K562 (cell line): ENCODE measurements around the gene RNASET2. TPM values are rescaled to one million over a fixed set of nuclear protein-coding genes. Genes with fewer than 3 reads are reported as not detected.

Experiments
- ATAC-seq: fragments of 200-7000 bp; cut with Tn5 transposase; 3 replicates; pipeline ENCODE4 v1.9.1; 2020; ENCODE audit warnings: moderate library complexity
- BruUV-seq: library from RNA; stranded (reverse); fragments of 400-500 nt; replicated peaks from 2 replicates; lab custom pipeline; 2021; lab: Mats Ljungman, UMichigan
- CTCF ChIA-PET: fragments of 300-600 bp; formaldehyde crosslinking; extraction: SDS; loops from one replicate; lab custom pipeline; 2021; ENCODE audit warnings: low intra/inter-chr PET ratio; lab: Yijun Ruan, JAX
- POLR2A ChIA-PET: fragments of 300-600, 350-650 bp; sonication (Branson Sonifier 250); formaldehyde crosslinking; extraction: SDS; loops from one replicate; lab custom pipeline; 2021; ENCODE audit warnings: antibody characterized with exemption, inconsistent platforms; lab: Yijun Ruan, JAX
- DNase-seq, 4 experiments: peaks; one replicate each; pipeline versions ENCODE4 v3.0.0 to v3.0.0-alpha.2; 2011 to 2018; ENCODE audit warnings: low spot score in 3 of 4, mixed read lengths in 3 of 4; ENCODE audit errors: extremely low read depth in 1 of 4
- FAIRE-seq: peaks from 2 replicates; lab custom pipeline; 2011; peaks lifted over from hg19 to GRCh38; lab: Jason Lieb, UNC
- H2AFZ ChIP-seq: 2 replicates; pipeline ENCODE4 v1.6.0; 2011; ENCODE audit warnings: low read depth, low read length, control low read depth, inconsistent platforms
- H3K27ac ChIP-seq: fragments of 200-600 bp; 3 replicates; pipeline ENCODE4 v1.8.0; 2011; ENCODE audit warnings: low read depth, mild to moderate bottlenecking, control low read depth, inconsistent platforms, low read length, moderate library complexity, mixed read lengths; ENCODE audit errors: extremely low read depth
- H3K27me3 ChIP-seq, 2 experiments: fragments of 300-600 bp in 1 of 2; 2 replicates in 1 of 2; 3 replicates in 1 of 2; pipeline versions ENCODE4 v1.6.0 to v1.8.0; 2011; ENCODE audit warnings: inconsistent platforms in 2 of 2, low read length in 2 of 2, mild to moderate bottlenecking in 1 of 2, mixed read lengths in 1 of 2, moderate library complexity in 1 of 2; ENCODE audit not compliant: control insufficient read depth in 2 of 2, insufficient read depth in 2 of 2
- H3K36me3 ChIP-seq: fragments of 300-600 bp; 3 replicates; pipeline ENCODE4 v1.8.0; 2011; ENCODE audit warnings: mild to moderate bottlenecking, low read length, inconsistent platforms; ENCODE audit not compliant: control insufficient read depth, insufficient read depth
- H3K4me1 ChIP-seq, 2 experiments: fragments of 200-600 bp in 1 of 2; replicated peaks in 1 of 2; 2 replicates in 1 of 2; 3 replicates in 1 of 2; pipeline versions ENCODE4 v1.5.1 to v1.8.0; 2011; ENCODE audit warnings: inconsistent platforms in 2 of 2, low read length in 2 of 2, mild to moderate bottlenecking in 1 of 2, mixed read lengths in 1 of 2, moderate library complexity in 1 of 2; ENCODE audit not compliant: control insufficient read depth in 2 of 2, insufficient read depth in 2 of 2
- H3K4me2 ChIP-seq: 2 replicates; pipeline ENCODE4 v1.6.1; 2011; ENCODE audit warnings: low read length, control low read depth, inconsistent platforms, mixed read lengths; ENCODE audit not compliant: insufficient read depth
- H3K4me3 ChIP-seq: fragments of 200-600 bp; sonication (generic), shearing (Covaris generic); 2 replicates; pipeline ENCODE4 v1.5.1; 2016; ENCODE audit warnings: control low read depth, inconsistent platforms
- H3K79me2 ChIP-seq: fragments of 200-600 bp; 3 replicates; pipeline ENCODE4 v1.8.0; 2011; ENCODE audit warnings: low read length, inconsistent platforms; ENCODE audit not compliant: control insufficient read depth, insufficient read depth
- H3K9ac ChIP-seq, 2 experiments: 2 replicates each; pipeline versions ENCODE4 v1.6.0 to v1.6.1; 2011; ENCODE audit warnings: low read depth in 2 of 2, low read length in 2 of 2, control low read depth in 1 of 2, inconsistent platforms in 1 of 2, mild to moderate bottlenecking in 1 of 2, mixed read lengths in 1 of 2; ENCODE audit not compliant: insufficient read depth in 1 of 2
- H3K9me1 ChIP-seq: one replicate; pipeline ENCODE4 v1.6.0; 2011; ENCODE audit warnings: inconsistent platforms, mild to moderate bottlenecking, low read length, moderate library complexity; ENCODE audit not compliant: control insufficient read depth, insufficient read depth
- H3K9me3 ChIP-seq: replicated peaks from 2 replicates; pipeline ENCODE4 v1.5.1; 2011; ENCODE audit warnings: low read depth, low read length, inconsistent platforms; ENCODE audit not compliant: control insufficient read depth, insufficient read depth
- H4K20me1 ChIP-seq: replicated peaks from 2 replicates; pipeline ENCODE4 v1.6.1; 2011; ENCODE audit warnings: low read length, inconsistent platforms, mixed read lengths; ENCODE audit not compliant: control insufficient read depth, insufficient read depth
- BACH1 ChIP-seq: fragments of 200-800 bp; sonication (Bioruptor generic); IDR thresholded peaks from 2 replicates; pipeline ENCODE4 v1.6.1; 2016; ENCODE audit warnings: missing genetic modification characterization, missing compliant biosample characterization
- EGR1 ChIP-seq: fragments of 450-650 bp; conservative IDR thresholded peaks from 2 replicates; pipeline ENCODE4 v1.6.1; 2017; ENCODE audit warnings: mild to moderate bottlenecking
- GATAD2B ChIP-seq: fragments of 450-650 bp; IDR thresholded peaks from 2 replicates; pipeline ENCODE4 v1.6.1; 2017; ENCODE audit warnings: mild to moderate bottlenecking, borderline replicate concordance
- HDGF ChIP-seq: fragments of 450-650 bp; IDR thresholded peaks from 2 replicates; pipeline ENCODE4 v1.6.1; 2016
- MCM2 ChIP-seq: fragments of 450-650 bp; IDR thresholded peaks from 2 replicates; pipeline ENCODE4 v1.6.1; 2017; ENCODE audit warnings: low read depth, mild to moderate bottlenecking
- ZBTB12 ChIP-seq: fragments of 250-450 bp; sonication (Bioruptor Pico); IDR thresholded peaks from 2 replicates; pipeline ENCODE4 v1.4.0; 2020
- ZNF324 ChIP-seq: fragments of 250-450 bp; sonication (Bioruptor Pico); IDR thresholded peaks from 2 replicates; pipeline ENCODE4 v1.4.0; 2020; ENCODE audit warnings: mild to moderate bottlenecking
- WGBS: fragments of 100-300 bp; shearing (Covaris generic); methylation state at CpG from one replicate; pipeline ENCODE4 v1.1.6; 2016; ENCODE audit warnings: low coverage, mixed read lengths; ENCODE audit not compliant: insufficient coverage; ENCODE audit errors: missing lambda C conversion rate; 5-methylcytosine and 5-hydroxymethylcytosine counted together
- in situ Hi-C: fragments of 300-500 bp; cut with MboI; formaldehyde crosslinking; loops from 4 replicates; pipeline ENCODE4 v1.15.0; 2018; ENCODE audit warnings: inconsistent platforms, mixed read lengths
- intact Hi-C: fragments of 100-400 bp; cut with micrococcal nuclease; formaldehyde crosslinking; loops from 2 replicates; pipeline ENCODE4 v1.14.2; 2022
- polyA plus RNA-seq, 8 experiments: library from polyadenylated mRNA; depleted of rRNA in 4 of 8; stranded (reverse) in 5 of 8; unstranded in 3 of 8; fragments of >200 nt; fragmentation: Nextera tagmentation in 2 of 8; fragmentation: Illumina TruSeq in 1 of 8; extraction: Ambion mirVana in 2 of 8; extraction: Trizol in 1 of 8; gene quantifications; 2 replicates each; pipeline versions ENCODE4 v1.2.1 to v1.2.3, GENCODE V29; 2011 to 2014; ENCODE audit warnings: inconsistent platforms in 1 of 8, missing spikeins in 1 of 8
- total RNA-seq, 7 experiments: library from RNA; depleted of rRNA in 6 of 7; stranded (reverse); fragments of >200 nt in 6 of 7; fragmentation: Illumina TruSeq in 2 of 7; extraction: Trizol in 2 of 7; gene quantifications; 2 replicates each; pipeline versions ENCODE4 v1.2.1 to v1.2.3, GENCODE V29; 2011 to 2021; ENCODE audit warnings: low replicate concordance in 1 of 7

The RNASET2 gene
- total and polyA plus RNA-seq, 9 of the 15 experiments (the other 6 are each of a cell fraction or from before 2014, with no cell fraction given), result 7.4 to 141 (median 91.3) TPM

- Histone ChIP-seq H3K4me1 (no peaks in the 10 kb centered on the region), H3K4me2 (no peak overlapping the region), H3K9me1 (no peaks in the 10 kb centered on the region), H3K4me3 (no peak overlapping the region), H3K27me3 (no peaks in the 10 kb centered on the region), H3K27ac (no peak overlapping the region), H2AFZ (no peak overlapping the region), H3K9me3 (no peaks in the 10 kb centered on the region; the same call in 1 of the 2 replicates), H3K36me3 (no peaks in the 10 kb centered on the region), H4K20me1 (no peaks in the 10 kb centered on the region), H3K79me2 (no peaks in the 10 kb centered on the region), H3K9ac (no peak overlapping the region)
- FAIRE-seq (no peak), ATAC-seq (no peak), DNase-seq (no peak)
- TF ChIP-seq EGR1, result no peak
- no peak for TF ChIP-seq HDGF
- no peak for TF ChIP-seq ZBTB12
- no peak for TF ChIP-seq MCM2
- TF ChIP-seq BACH1 (tag), result no peak
- ChIA-PET POLR2A (no interaction called here), CTCF (no interaction called here)
- BruUV-seq, result no TSS peak
- in situ Hi-C loops (no loop called here), intact Hi-C loops (no loop called here)
- 52% methylated on average over 3 of the region's 3 CpGs for WGBS
These were observed 34.8 kb downstream of the RNASET2 start for GRCh38 chr6:166921570-166921969.

GRCh38 chr6:166916824-166917223 is 39.5 kb downstream of the RNASET2 start:
- intact Hi-C loops, result no loop called here
- TF ChIP-seq GATAD2B, result no peak
- TF ChIP-seq ZNF324 (CRISPR knock-in tag), result no peak

More at GRCh38 chr6:166916824-166917223, 39.5 kb downstream of the RNASET2 start:
- Histone ChIP-seq H3K27me3 (0 out of 5 replicates have a peak, but pooled peaks cover 0 to 3% of the 10 kb centered on the region in 2 experiments), H3K9ac (no peak overlapping the region), H3K4me3 (no peak overlapping the region), H2AFZ (no peak overlapping the region), H3K4me1 (no peaks in the 10 kb centered on the region; a peak in 1 of 5 replicates), H3K27ac (no peak overlapping the region; the same call in 2 of the 3 replicates), H4K20me1 (no peaks in the 10 kb centered on the region), H3K79me2 (no peaks in the 10 kb centered on the region), H3K36me3 (no peaks in the 10 kb centered on the region), H3K4me2 (no peak overlapping the region), H3K9me1 (no peaks in the 10 kb centered on the region), H3K9me3 (no peaks in the 10 kb centered on the region; the same call in 1 of the 2 replicates)
- ATAC-seq (no peak), FAIRE-seq (no peak), DNase-seq (no peak)
- in situ Hi-C loops, result no loop called here
- ChIA-PET POLR2A (interaction anchor here (1.3 to 1.8 kb wide), 2 partner anchors 9 to 24 kb away, joined by 3 to 5 read pairs; no protein-coding TSS in a partner anchor), CTCF (no interaction called here)
- BruUV-seq, result no TSS peak
- WGBS, result 34% methylated on average over 2 of the region's 2 CpGs
